ENCODE data around the gene ZNF586.

Gene ZNF586

DNA sequence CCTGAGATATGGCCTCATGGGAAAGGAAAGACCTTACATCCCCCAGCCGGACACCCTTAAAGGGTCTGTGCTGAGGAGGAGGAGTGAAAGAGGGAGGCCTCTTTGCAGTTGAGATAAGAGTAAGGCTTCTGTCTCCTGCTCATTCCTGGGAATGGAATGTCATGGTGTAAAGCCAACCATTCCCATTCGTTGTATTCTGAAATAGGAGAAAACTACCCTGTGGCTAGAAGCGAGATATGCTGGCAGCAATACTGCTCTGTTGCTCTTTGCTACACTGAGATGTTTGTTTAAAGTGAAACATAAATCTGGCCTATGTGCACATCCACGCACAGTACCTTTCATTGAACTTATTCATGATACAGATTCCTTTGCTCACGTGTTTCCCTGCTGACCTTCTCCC, 59.8 kb downstream of the ZNF586 start:
- DNase-seq, result no peak

DNA sequence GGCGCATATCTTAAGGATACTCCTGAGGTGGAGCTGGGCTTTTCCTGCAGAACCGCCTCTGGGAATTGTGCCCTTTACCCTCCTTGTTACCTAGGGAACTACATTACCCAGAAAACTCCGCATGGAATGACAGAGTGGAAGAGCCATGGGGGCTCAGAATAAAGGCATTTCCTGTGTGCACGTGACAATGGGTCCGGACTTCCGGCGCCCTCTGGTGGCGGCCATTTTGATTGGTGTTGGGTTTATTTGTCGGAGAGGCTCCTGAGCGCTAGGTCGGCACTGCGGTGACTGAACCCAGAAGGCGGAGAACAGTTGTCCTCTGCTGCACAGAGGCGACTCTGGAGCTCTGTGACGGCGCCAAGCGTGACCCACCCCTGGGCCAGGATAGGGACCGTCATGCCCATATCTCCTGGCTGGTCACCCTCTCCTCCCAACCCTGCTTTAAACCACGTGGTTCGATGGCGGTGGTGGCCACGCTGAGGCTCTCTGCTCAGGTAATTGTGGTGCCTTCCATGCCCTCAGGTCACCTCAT, 60.7 kb downstream of the ZNF586 start, which contains the start of gene ZNF587B:
ZNF587B (plus strand) TSS at position 229 of the 532 bp plus-strand sequence; CDS start at position 459, 230 bp downstream.
- peak; percentile 7 for DNase-seq
